ENCODE measurements around the gene TNS1. TPM values are rescaled to one million over a fixed set of nuclear protein-coding genes. Genes with fewer than 3 reads are reported as not detected.

The TNS1 gene
- total RNA-seq, 1 experiment from 2014 or later = 6.2 TPM

DNA sequence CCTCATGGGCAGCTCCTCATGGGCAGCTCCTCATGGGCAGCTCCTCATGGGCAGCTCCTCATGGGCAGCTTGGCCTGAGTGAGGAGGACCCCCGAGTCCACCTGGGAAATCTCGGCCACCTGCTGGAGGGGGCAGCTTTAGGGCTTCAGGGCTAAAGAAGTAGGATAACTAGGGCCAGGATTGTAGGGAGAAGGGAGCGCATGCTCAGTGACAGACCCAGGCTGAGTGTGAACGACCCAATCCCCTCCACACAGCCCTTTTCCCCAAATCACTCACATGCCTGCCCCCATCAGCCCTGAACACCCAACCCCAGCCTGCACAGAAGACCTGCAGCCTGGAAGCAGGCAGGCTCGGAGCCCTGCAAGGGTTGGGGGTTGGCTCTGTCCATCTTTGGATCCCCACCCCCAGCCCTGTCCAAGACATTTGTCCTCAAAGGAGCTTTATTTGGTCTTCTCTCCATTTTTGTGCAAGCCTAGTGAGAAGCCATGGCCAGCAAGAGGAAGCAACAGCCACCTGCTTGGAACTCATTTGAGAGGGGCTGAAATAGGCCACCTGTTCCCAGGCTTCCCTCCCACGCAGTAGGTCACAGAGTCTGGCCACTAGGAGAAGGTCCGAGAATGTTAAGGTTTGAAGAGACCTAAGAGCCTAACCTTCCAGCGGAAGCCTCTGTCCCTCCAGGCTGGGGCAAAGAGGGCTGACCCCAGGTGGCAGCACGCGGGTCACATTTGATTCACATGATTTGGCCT lies 249.9 kb downstream of the TNS1 start:
- ATAC-seq (no peak), DNase-seq (ENCODE audit: low read depth, low spot score) (no peak)
- no TSS peak for BruUV-seq (replicated peaks)
- ChIA-PET POLR2A (no interaction called here), CTCF (interaction anchor here (0.8 kb wide), 1 partner anchor 102 kb away, joined by 4 read pairs; no protein-coding TSS in a partner anchor), RAD21 (ENCODE audit: low non-redundant PET in 1 of 2, low total read pairs in 2 of 2, uncharacterized antibody in 2 of 2, unreplicated experiment in 2 of 2) (no interaction called here)
- H3K4me1 ChIP-seq (ENCODE audit: control insufficient read depth in 1 of 2, insufficient read depth in 2 of 2, low read length in 2 of 2) = peaks cover 0 to 9% of the 10 kb centered on the region in 2 experiments; a peak in 1 of 4 replicates
- no peaks in the 10 kb centered on the region for H3K9me3 ChIP-seq (ENCODE audit: control insufficient read depth in 1 of 2, insufficient read depth in 1 of 2, low read depth in 1 of 2, low read length in 2 of 2)
- H3K27me3 ChIP-seq (ENCODE audit: insufficient read depth, low read length) = peaks cover 34% of the 10 kb centered on the region
- no peaks in the 10 kb centered on the region for H4K20me1 ChIP-seq (ENCODE audit: insufficient read depth)
- H3K9me2 ChIP-seq (ENCODE audit: insufficient read depth) = no peaks in the 10 kb centered on the region
- no peak overlapping the region for H3K4me2 ChIP-seq (ENCODE audit: low read length)
- H3K4me3 ChIP-seq (replicated peaks in 1 of 2; ENCODE audit: low read depth in 1 of 2, low read length in 2 of 2) = no peak overlapping the region
- intact Hi-C loops (cut with micrococcal nuclease) = no loop called here
- H3K9ac ChIP-seq (ENCODE audit: low read length) = no peak overlapping the region
- H3K79me2 ChIP-seq (ENCODE audit: insufficient read depth, low read length) = no peaks in the 10 kb centered on the region
- H3K27ac ChIP-seq (ENCODE audit: low read depth, low read length) = no peak overlapping the region
- no peaks in the 10 kb centered on the region for H3K36me3 ChIP-seq (ENCODE audit: control insufficient read depth in 1 of 2, insufficient read depth in 2 of 2, low read length in 2 of 2)
- no peak overlapping the region for H2AFZ ChIP-seq (ENCODE audit: low read depth, low read length, poor library complexity, severe bottlenecking)
- TF ChIP-seq CTCF (IDR thresholded peaks at IDR 0.05 in 2 of 3, conservative IDR thresholded peaks at IDR 0.05 in 1 of 3; ENCODE audit: borderline replicate concordance in 1 of 3, insufficient read depth in 1 of 3, low read depth in 2 of 3, low read length in 2 of 3) (no peak), CEBPB (IDR thresholded peaks at IDR 0.05; ENCODE audit: low read depth) (no peak), SIN3A (IDR thresholded peaks at IDR 0.05; ENCODE audit: low read depth) (no peak), TCF7L2 (IDR thresholded peaks at IDR 0.05; ENCODE audit: borderline replicate concordance, extremely low read depth, insufficient read depth, insufficient read length) (no peak), SRF (IDR thresholded peaks at IDR 0.05; ENCODE audit: low read depth) (no peak), EGR1 (IDR thresholded peaks at IDR 0.05; ENCODE audit: low read depth) (no peak), JUND (IDR thresholded peaks at IDR 0.05) (no peak), REST (IDR thresholded peaks at IDR 0.05; ENCODE audit: low read depth) (no peak), EZH2 (IDR thresholded peaks at IDR 0.05) (no peak), ZFX (IDR thresholded peaks at IDR 0.05) (no peak), POLR2AphosphoS5 (IDR thresholded peaks at IDR 0.05; ENCODE audit: low read depth, low read length) (no peak), POLR2A (IDR thresholded peaks at IDR 0.05; ENCODE audit: borderline replicate concordance, extremely low read depth, insufficient read depth, insufficient read length) (no peak), RAD21 (IDR thresholded peaks at IDR 0.05; ENCODE audit: low read depth) (no peak)

Measured in HCT116 (cell line).